ENCODE measurements around the gene FUOM.

The FUOM gene

GRCh38 chr10:133310789-133311188 lies 47.0 kb downstream of the FUOM start:
- no peak for DNase-seq (ENCODE audit: low spot score)

GRCh38 chr10:133310399-133310755 lies 47.4 kb downstream of the FUOM start:
- no peak for DNase-seq (ENCODE audit: low spot score)

GRCh38 chr10:133309720-133310398 lies 48.0 kb downstream of the FUOM start:
- DNase-seq (ENCODE audit: low spot score): no peak

GRCh38 chr10:133309100-133309719 lies 48.6 kb downstream of the FUOM start:
- DNase-seq (ENCODE audit: low spot score): peak; percentile 95

GRCh38 chr10:133308421-133309099 lies 49.3 kb downstream of the FUOM start, which contains the start of the genes TUBGCP2 and ZNF511:
Gene TUBGCP2 (minus strand): TSS chr10:133308872. CDS start chr10:133302941, 5,931 bp downstream.
Gene ZNF511 (plus strand): TSS chr10:133308914. CDS start chr10:133308944, 30 bp downstream.
- peak; percentile 86 for DNase-seq (ENCODE audit: low spot score)

GRCh38 chr10:133307776-133308420 lies 49.9 kb downstream of the FUOM start:
- peak; percentile 74 for DNase-seq (ENCODE audit: low spot score)

GRCh38 chr10:133306941-133307379 lies 50.9 kb downstream of the FUOM start:
- DNase-seq (ENCODE audit: low spot score): no peak

- DNase-seq (ENCODE audit: low spot score): no peak
Measured at GRCh38 chr10:133306097-133306476, 51.7 kb downstream of the FUOM start.

Measured in germinal center (tissue), 1 donor.